Endothelial cell of umbilical vein (primary cell): ENCODE data around the gene SEC14L1. TPM values are rescaled to one million over a fixed set of nuclear protein-coding genes. Genes with fewer than 3 reads are reported as not detected.

ENCODE experiments used
- BruUV-seq: library from RNA; stranded (reverse); fragments of 400-500 nt; replicated peaks from 2 replicates; lab custom pipeline; 2021; lab: Mats Ljungman, UMichigan
- CTCF ChIA-PET: fragments of 300-600, 350-600 bp; sonication (Branson Sonifier 250); formaldehyde crosslinking; loops from one replicate; lab custom pipeline; 2021; ENCODE audit warnings: antibody characterized with exemption, inconsistent platforms; lab: Charles Lee
- POLR2A ChIA-PET: fragments of 300-600, 350-600 bp; sonication (Branson Sonifier 250); formaldehyde crosslinking; loops from one replicate; lab custom pipeline; 2021; ENCODE audit warnings: antibody characterized with exemption, inconsistent platforms; lab: Charles Lee
- DNase-seq: peaks from one replicate; pipeline ENCODE4 v3.0.0-alpha.2; 2011; ENCODE audit warnings: low read depth, low spot score
- FAIRE-seq: peaks from 2 replicates; lab custom pipeline; 2011; peaks lifted over from hg19 to GRCh38; lab: Jason Lieb, UNC
- H2AFZ ChIP-seq: 2 replicates; pipeline ENCODE4 v1.6.0; 2012; ENCODE audit warnings: low read depth, low read length, control low read depth, inconsistent platforms
- H3K27ac ChIP-seq: 2 replicates; pipeline ENCODE4 v1.5.1; 2011; ENCODE audit warnings: low read depth, mild to moderate bottlenecking, control low read depth, low read length, moderate library complexity; ENCODE audit not compliant: insufficient read depth
- H3K27me3 ChIP-seq, 2 experiments: 2 replicates each; pipeline versions ENCODE4 v1.6.0 to v1.6.1; 2011; ENCODE audit warnings: low read length in 2 of 2, mixed read lengths in 1 of 2; ENCODE audit not compliant: control insufficient read depth in 2 of 2, insufficient read depth in 2 of 2
- H3K36me3 ChIP-seq, 2 experiments: 2 replicates in 1 of 2; 3 replicates in 1 of 2; pipeline ENCODE4 v1.5.1; 2011; ENCODE audit warnings: low read length in 2 of 2, mild to moderate bottlenecking in 1 of 2, moderate library complexity in 1 of 2; ENCODE audit not compliant: control insufficient read depth in 2 of 2, insufficient read depth in 2 of 2; ENCODE audit errors: extremely low read depth in 1 of 2
- H3K4me1 ChIP-seq: 3 replicates; pipeline ENCODE4 v1.5.1; 2011; ENCODE audit warnings: mild to moderate bottlenecking, low read length; ENCODE audit not compliant: control insufficient read depth, insufficient read depth; ENCODE audit errors: extremely low read depth
- H3K4me2 ChIP-seq: 2 replicates; pipeline ENCODE4 v1.6.1; 2011; ENCODE audit warnings: low read length, control low read depth, mixed read lengths; ENCODE audit not compliant: insufficient read depth
- H3K4me3 ChIP-seq, 3 experiments: fragments of 200-600 bp in 1 of 3; sonication (generic), shearing (Covaris generic) in 1 of 3; replicated peaks in 1 of 3; 2 replicates each; pipeline ENCODE4 v1.5.1; 2011 to 2016; ENCODE audit warnings: control low read depth in 3 of 3, low read length in 3 of 3, mild to moderate bottlenecking in 2 of 3, inconsistent platforms in 1 of 3, low read depth in 1 of 3, moderate library complexity in 1 of 3; ENCODE audit not compliant: insufficient read depth in 1 of 3
- H3K79me2 ChIP-seq: 2 replicates; pipeline ENCODE4 v1.6.0; 2012; ENCODE audit warnings: low read length, inconsistent platforms; ENCODE audit not compliant: control insufficient read depth, insufficient read depth
- H3K9ac ChIP-seq: replicated peaks from 2 replicates; pipeline ENCODE3; 2011; ENCODE audit warnings: low read length, control low read depth; ENCODE audit not compliant: insufficient read depth; ENCODE audit errors: extremely low read depth
- H3K9me1 ChIP-seq: replicated peaks from 3 replicates; pipeline ENCODE4 v1.6.0; 2011; ENCODE audit warnings: mild to moderate bottlenecking, low read length; ENCODE audit not compliant: control insufficient read depth, insufficient read depth; ENCODE audit errors: extremely low read depth
- H3K9me3 ChIP-seq: replicated peaks from 2 replicates; pipeline ENCODE4 v1.5.1; 2012; ENCODE audit warnings: low read length, inconsistent platforms; ENCODE audit not compliant: control insufficient read depth, insufficient read depth
- H4K20me1 ChIP-seq: replicated peaks from 2 replicates; pipeline ENCODE3; 2011; ENCODE audit warnings: mild to moderate bottlenecking, low read length; ENCODE audit not compliant: control insufficient read depth, insufficient read depth; ENCODE audit errors: extremely low read depth
- EZH2 ChIP-seq: IDR thresholded peaks from 2 replicates; pipeline ENCODE4 v1.6.1; 2012; ENCODE audit warnings: borderline replicate concordance, low read depth, mild to moderate bottlenecking, moderate library complexity, low read length, inconsistent platforms; ENCODE audit not compliant: severe bottlenecking
- FOS ChIP-seq: IDR thresholded peaks from 2 replicates; pipeline ENCODE4 v1.6.1; 2011; ENCODE audit warnings: mild to moderate bottlenecking, low read length, moderate library complexity, borderline replicate concordance; ENCODE audit not compliant: insufficient read depth
- GATA2 ChIP-seq: IDR thresholded peaks from 2 replicates; pipeline ENCODE4 v1.7.0; 2011; ENCODE audit warnings: low read depth, mild to moderate bottlenecking, moderate library complexity, mixed read lengths, low read length; ENCODE audit not compliant: insufficient read length, insufficient read depth
- JUN ChIP-seq: IDR thresholded peaks from 2 replicates; pipeline ENCODE4 v1.6.1; 2011; ENCODE audit warnings: borderline replicate concordance, low read depth; ENCODE audit not compliant: insufficient read length, insufficient read depth
- MYC ChIP-seq: IDR thresholded peaks from one replicate; pipeline ENCODE4 v1.6.1; 2011; ENCODE audit warnings: mild to moderate bottlenecking, low read depth, low read length
- POLR2A ChIP-seq: IDR thresholded peaks from 2 replicates; pipeline ENCODE4 v1.6.1; 2012; ENCODE audit warnings: low read depth, mild to moderate bottlenecking, control low read depth, low read length
- POLR2AphosphoS5 ChIP-seq: IDR thresholded peaks from 2 replicates; pipeline ENCODE4 v1.6.1; 2012; ENCODE audit warnings: low read depth, mild to moderate bottlenecking, control low read depth, low read length, moderate library complexity; ENCODE audit not compliant: insufficient read depth
- dilution Hi-C: fragments of 300-500 bp; cut with MboI; formaldehyde crosslinking; loops from one replicate; pipeline ENCODE4 v1.15.0; 2019; ENCODE audit warnings: low sequenced_read_pairs; ENCODE audit not compliant: extremely low pct_ligation_motif_present
- intact Hi-C: fragments of 100-400 bp; cut with micrococcal nuclease; formaldehyde crosslinking; loops from one replicate; pipeline ENCODE4 v1.10.0; 2022
- polyA plus RNA-seq, 4 experiments: library from polyadenylated mRNA; depleted of rRNA in 3 of 4; stranded (reverse) in 3 of 4; unstranded in 1 of 4; fragments of >200 nt; gene quantifications; 2 replicates each; pipeline versions ENCODE4 v1.2.1 to v1.2.3, GENCODE V29; 2011 to 2012; ENCODE audit warnings: missing spikeins in 1 of 4
- total RNA-seq: library from RNA; stranded (reverse); gene quantifications from 2 replicates; pipeline ENCODE4 v1.2.3, GENCODE V29; 2021
- TF ChIP-seq, protein P1 (sequence below), 2 donors: IDR thresholded peaks; 1 replicate in 1 of 2; 2 replicates in 1 of 2; pipeline ENCODE4 v1.5.1; 2011; ENCODE audit warnings: low read length in 2 of 2, mild to moderate bottlenecking in 2 of 2, moderate library complexity in 2 of 2, control low read depth in 1 of 2, inconsistent platforms in 1 of 2, low read depth in 1 of 2; ENCODE audit not compliant: insufficient read depth in 1 of 2; ENCODE audit errors: extremely low read depth in 1 of 2
- TF ChIP-seq, protein P2 (sequence below): IDR thresholded peaks from 2 replicates; pipeline ENCODE4 v1.6.1; 2011; ENCODE audit not compliant: insufficient read depth, insufficient read length

SEC14L1 gene
- total and polyA plus RNA-seq, 2 donors (not counting 3 experiments of a cell fraction or from before 2014, with no cell fraction given): 215 to 631 TPM

- Histone ChIP-seq H3K9ac (peak overlapping the region; percentile 41), H3K4me2 (peak overlapping the region; percentile 52), H3K4me1 (peaks cover 65% of the 10 kb centered on the region), H3K4me3 (no peak overlapping the region), H3K9me3 (no peaks in the 10 kb centered on the region), H2AFZ (no peak overlapping the region), H3K36me3 (peaks cover 11 to 15% of the 10 kb centered on the region in 2 experiments), H4K20me1 (peaks cover 5% of the 10 kb centered on the region), H3K27me3 (no peaks in the 10 kb centered on the region), H3K27ac (peak overlapping the region; percentile 88), H3K79me2 (peaks cover 100% of the 10 kb centered on the region), H3K9me1 (no peaks in the 10 kb centered on the region)
- dilution Hi-C loops: no loop called here
- TF ChIP-seq, protein P1, sequence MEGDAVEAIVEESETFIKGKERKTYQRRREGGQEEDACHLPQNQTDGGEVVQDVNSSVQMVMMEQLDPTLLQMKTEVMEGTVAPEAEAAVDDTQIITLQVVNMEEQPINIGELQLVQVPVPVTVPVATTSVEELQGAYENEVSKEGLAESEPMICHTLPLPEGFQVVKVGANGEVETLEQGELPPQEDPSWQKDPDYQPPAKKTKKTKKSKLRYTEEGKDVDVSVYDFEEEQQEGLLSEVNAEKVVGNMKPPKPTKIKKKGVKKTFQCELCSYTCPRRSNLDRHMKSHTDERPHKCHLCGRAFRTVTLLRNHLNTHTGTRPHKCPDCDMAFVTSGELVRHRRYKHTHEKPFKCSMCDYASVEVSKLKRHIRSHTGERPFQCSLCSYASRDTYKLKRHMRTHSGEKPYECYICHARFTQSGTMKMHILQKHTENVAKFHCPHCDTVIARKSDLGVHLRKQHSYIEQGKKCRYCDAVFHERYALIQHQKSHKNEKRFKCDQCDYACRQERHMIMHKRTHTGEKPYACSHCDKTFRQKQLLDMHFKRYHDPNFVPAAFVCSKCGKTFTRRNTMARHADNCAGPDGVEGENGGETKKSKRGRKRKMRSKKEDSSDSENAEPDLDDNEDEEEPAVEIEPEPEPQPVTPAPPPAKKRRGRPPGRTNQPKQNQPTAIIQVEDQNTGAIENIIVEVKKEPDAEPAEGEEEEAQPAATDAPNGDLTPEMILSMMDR (IDR thresholded peaks at IDR 0.05; ENCODE audit: extremely low read depth in 1 of 2, insufficient read depth in 1 of 2, low read depth in 1 of 2, low read length in 2 of 2): no peak
- TF ChIP-seq FOS (no peak), POLR2AphosphoS5 (no peak), JUN (no peak), GATA2 (no peak), EZH2 (no peak), POLR2A (no peak), MYC (no peak)
- TF ChIP-seq, protein P2, sequence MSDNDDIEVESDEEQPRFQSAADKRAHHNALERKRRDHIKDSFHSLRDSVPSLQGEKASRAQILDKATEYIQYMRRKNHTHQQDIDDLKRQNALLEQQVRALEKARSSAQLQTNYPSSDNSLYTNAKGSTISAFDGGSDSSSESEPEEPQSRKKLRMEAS: no peak
- no peak for FAIRE-seq
- POLR2A ChIA-PET: no interaction called here
- CTCF ChIA-PET: interaction anchor here (1.5 to 1.7 kb wide), 2 partner anchors 10 to 77 kb away, joined by 4 read pairs; no protein-coding TSS in a partner anchor
- no TSS peak for BruUV-seq
- intact Hi-C loops: no loop called here
- no peak for DNase-seq
Observed at GRCh38 chr17:77165577-77165976, 24.8 kb downstream of the SEC14L1 start.
